GM19239 (cell line): ENCODE data around the gene BDH2.

Source experiments
- DNase-seq: peaks from one replicate; pipeline ENCODE4 v3.0.0; 2011; ENCODE audit warnings: low spot score; ENCODE audit not compliant: insufficient read length
- FAIRE-seq: peaks from 2 replicates; lab custom pipeline; 2011; peaks lifted over from hg19 to GRCh38; lab: Jason Lieb, UNC

Gene BDH2

GRCh38 chr4:103086551-103086950 is 13.1 kb downstream of the BDH2 start:
- DNase-seq (no peak), FAIRE-seq (no peak)

GRCh38 chr4:103085555-103086196 is 14.0 kb downstream of the BDH2 start:
- DNase-seq (no peak), FAIRE-seq (no peak)

- FAIRE-seq (no peak), DNase-seq (no peak)
Observed at GRCh38 chr4:103079621-103080020, 20.0 kb downstream of the BDH2 start.

GRCh38 chr4:103076747-103077347 is 22.8 kb downstream of the BDH2 start, which contains the start of gene SLC9B2:
Gene SLC9B2, minus strand, starts transcription at chr4:103076761. Its CDS starts 9,211 bp downstream, at chr4:103067550.
- peak; percentile 22 for DNase-seq

GRCh38 chr4:103075894-103076746 is 23.5 kb downstream of the BDH2 start:
- peak; percentile 28 for DNase-seq
- peak; percentile 11 for FAIRE-seq

More at GRCh38 chr4:103076747-103077347, 22.8 kb downstream of the BDH2 start, which contains the start of gene SLC9B2:
- peak; percentile 69 for FAIRE-seq

GRCh38 chr4:103075435-103075893 is 24.2 kb downstream of the BDH2 start:
- DNase-seq (no peak), FAIRE-seq (peak; percentile 70)

GRCh38 chr4:103074744-103075434 is 24.7 kb downstream of the BDH2 start:
- DNase-seq (no peak), FAIRE-seq (peak; percentile 66)

- DNase-seq (no peak), FAIRE-seq (no peak)
Observed at GRCh38 chr4:103073792-103074438, 25.7 kb downstream of the BDH2 start.

- DNase-seq: no peak
- FAIRE-seq: no peak
Observed at GRCh38 chr4:103067841-103068547, 31.6 kb downstream of the BDH2 start.

GRCh38 chr4:103060453-103061148 is 39.0 kb downstream of the BDH2 start:
- FAIRE-seq (no peak), DNase-seq (no peak)

GRCh38 chr4:103054030-103054429 is 45.6 kb downstream of the BDH2 start:
- FAIRE-seq (no peak), DNase-seq (no peak)

GRCh38 chr4:103052779-103053178 is 46.9 kb downstream of the BDH2 start:
- DNase-seq: no peak
- FAIRE-seq: no peak

- DNase-seq (no peak), FAIRE-seq (peak; percentile 33)
Observed at GRCh38 chr4:103052145-103052544, 47.5 kb downstream of the BDH2 start.

- FAIRE-seq (no peak), DNase-seq (no peak)
Observed at GRCh38 chr4:103050736-103051436, 48.7 kb downstream of the BDH2 start.

GRCh38 chr4:103046416-103047290 is 53.0 kb downstream of the BDH2 start:
- peak; percentile 3 for DNase-seq
- FAIRE-seq: peak; percentile 90

- no peak for DNase-seq
Observed at GRCh38 chr4:103044183-103044582, 55.5 kb downstream of the BDH2 start.

GRCh38 chr4:103036169-103036568 is 63.5 kb downstream of the BDH2 start:
- no peak for FAIRE-seq
- no peak for DNase-seq

More at GRCh38 chr4:103044183-103044582, 55.5 kb downstream of the BDH2 start:
- FAIRE-seq: no peak
